Fibroblast of lung (primary cell): ENCODE results near the gene ANKZF1.

Experiments used
- EZH2 ChIP-seq: IDR thresholded peaks from 2 replicates; pipeline ENCODE4 v1.5.1; 2012; ENCODE audit warnings: low read length, control low read depth, mild to moderate bottlenecking; ENCODE audit errors: missing control alignments
- TF ChIP-seq, protein P1 (sequence below), 2 donors: IDR thresholded peaks in 1 of 2; conservative IDR thresholded peaks in 1 of 2; 1 replicate in 1 of 2; 2 replicates in 1 of 2; pipeline ENCODE4 v1.5.1; 2011 to 2012; ENCODE audit warnings: low read length in 2 of 2, control low read depth in 1 of 2, inconsistent platforms in 1 of 2, low read depth in 1 of 2, mild to moderate bottlenecking in 1 of 2

DNA sequence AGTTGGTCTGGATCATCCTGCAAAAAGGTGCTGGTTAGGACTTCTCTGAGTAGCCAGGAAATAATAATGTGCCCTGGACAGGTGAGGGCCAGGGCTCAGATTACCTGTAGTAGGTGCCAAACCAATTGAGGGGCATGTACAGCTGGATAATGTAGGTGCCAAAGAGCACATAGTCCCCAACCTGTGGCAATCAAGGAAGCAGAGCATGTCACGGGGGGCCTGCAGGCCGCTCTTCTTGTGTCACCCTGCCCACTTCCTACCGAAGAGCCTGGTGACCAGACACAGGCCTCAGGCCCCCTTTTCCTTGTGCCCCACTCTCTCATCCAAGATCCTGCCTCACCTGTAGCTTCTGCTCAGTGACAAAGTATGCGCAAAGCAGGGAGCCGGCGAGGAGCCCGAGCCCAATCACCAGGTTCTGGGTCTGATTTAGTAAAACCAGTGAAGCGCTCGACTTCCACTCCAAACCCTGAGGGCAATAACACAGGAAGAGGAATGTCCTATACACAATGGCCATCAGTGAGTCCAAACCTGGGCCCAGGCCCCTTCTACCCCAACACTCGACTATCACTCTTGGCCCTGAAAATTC lies 16.0 kb upstream of the ANKZF1 start:
- TF ChIP-seq, protein P1, sequence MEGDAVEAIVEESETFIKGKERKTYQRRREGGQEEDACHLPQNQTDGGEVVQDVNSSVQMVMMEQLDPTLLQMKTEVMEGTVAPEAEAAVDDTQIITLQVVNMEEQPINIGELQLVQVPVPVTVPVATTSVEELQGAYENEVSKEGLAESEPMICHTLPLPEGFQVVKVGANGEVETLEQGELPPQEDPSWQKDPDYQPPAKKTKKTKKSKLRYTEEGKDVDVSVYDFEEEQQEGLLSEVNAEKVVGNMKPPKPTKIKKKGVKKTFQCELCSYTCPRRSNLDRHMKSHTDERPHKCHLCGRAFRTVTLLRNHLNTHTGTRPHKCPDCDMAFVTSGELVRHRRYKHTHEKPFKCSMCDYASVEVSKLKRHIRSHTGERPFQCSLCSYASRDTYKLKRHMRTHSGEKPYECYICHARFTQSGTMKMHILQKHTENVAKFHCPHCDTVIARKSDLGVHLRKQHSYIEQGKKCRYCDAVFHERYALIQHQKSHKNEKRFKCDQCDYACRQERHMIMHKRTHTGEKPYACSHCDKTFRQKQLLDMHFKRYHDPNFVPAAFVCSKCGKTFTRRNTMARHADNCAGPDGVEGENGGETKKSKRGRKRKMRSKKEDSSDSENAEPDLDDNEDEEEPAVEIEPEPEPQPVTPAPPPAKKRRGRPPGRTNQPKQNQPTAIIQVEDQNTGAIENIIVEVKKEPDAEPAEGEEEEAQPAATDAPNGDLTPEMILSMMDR (conservative IDR thresholded peaks at IDR 0.05 in 1 of 2, IDR thresholded peaks at IDR 0.05 in 1 of 2; ENCODE audit: low read depth in 1 of 2, low read length in 2 of 2), result no peak
- TF ChIP-seq EZH2, result no peak
